ENCODE data around the gene BPTF. TPM values are rescaled to one million over a fixed set of nuclear protein-coding genes. Genes with fewer than 3 reads are reported as not detected.

Gene BPTF
- total and polyA plus RNA-seq, 2 of the 8 experiments (the other 6 are each of a cell fraction or from before 2014, with no cell fraction given): 107 to 228 TPM

- FAIRE-seq: no peak
- peaks cover 0 to 9% (median 6%) of the 10 kb centered on the region in 4 experiments; a peak in 3 of 7 replicates for H3K4me1 ChIP-seq (replicated peaks in 1 of 4; ENCODE audit: control insufficient read depth in 3 of 4, insufficient read depth in 4 of 4, low read length in 3 of 4)
- no peak for DNase-seq (ENCODE audit: low read depth in 1 of 2, low spot score in 2 of 2)
- H2AFZ ChIP-seq (ENCODE audit: low read length): no peak overlapping the region
- H2BK5ac ChIP-seq (ENCODE audit: low read depth, low read length): no peak overlapping the region
- no peak overlapping the region for H3K4me3 ChIP-seq (ENCODE audit: extremely low read depth in 1 of 4, insufficient read depth in 2 of 4, low read depth in 3 of 4, low read length in 4 of 4)
- peaks cover 5% of the 10 kb centered on the region; the same call in 1 of the 2 replicates for H3K23me2 ChIP-seq (ENCODE audit: low read depth, low read length)
- H2BK20ac ChIP-seq (ENCODE audit: low read length): no peak overlapping the region
- no peaks in the 10 kb centered on the region for H3K79me1 ChIP-seq (ENCODE audit: low read depth, low read length)
- H4K5ac ChIP-seq (ENCODE audit: insufficient read length, low read depth, low read length): no peak overlapping the region
- no peak overlapping the region for H3K56ac ChIP-seq (replicated peaks; ENCODE audit: insufficient read length, low read depth, low read length)
- ChIA-PET CTCF (ENCODE audit: partially characterized antibody) (interaction anchor here (0.6 to 1.0 kb wide), 2 partner anchors 16 to 56 kb away, joined by 3 read pairs; no protein-coding TSS in a partner anchor), POLR2A (ENCODE audit: partially characterized antibody) (interaction anchor here (0.6 kb wide), 1 partner anchor 20 kb away, joined by 4 read pairs; no protein-coding TSS in a partner anchor)
- no peak overlapping the region for H4K91ac ChIP-seq (replicated peaks; ENCODE audit: insufficient read length, low read length)
- H3K36me3 ChIP-seq (ENCODE audit: control insufficient read depth in 2 of 4, insufficient read depth in 4 of 4, low read length in 3 of 4): no peaks in the 10 kb centered on the region
- H3K4ac ChIP-seq (replicated peaks; ENCODE audit: insufficient read length, low read depth, low read length): no peak overlapping the region
- no peak overlapping the region for H2BK12ac ChIP-seq (ENCODE audit: low read depth, low read length)
- peaks cover 0 to 21% (median 10%) of the 10 kb centered on the region in 4 experiments; a peak in 6 of 7 replicates for H3K27me3 ChIP-seq (replicated peaks in 1 of 4; ENCODE audit: control insufficient read depth in 3 of 4, extremely low read depth in 1 of 4, insufficient read depth in 3 of 4, low read length in 3 of 4)
- H3K9me3 ChIP-seq (ENCODE audit: insufficient read depth in 2 of 2, low read depth in 1 of 2, low read length in 1 of 2): no peaks in the 10 kb centered on the region; a peak in 1 of 4 replicates
- 95% methylated on average over 3 of the region's 3 CpGs; no CpG with 5 or more reads in 1 of the 2 experiments for WGBS, 2 experiments (ENCODE audit: extremely low coverage in 1 of 2, insufficient coverage in 1 of 2, insufficient read length in 1 of 2, insufficient replicate concordance in 2 of 2, low coverage in 1 of 2, low lambda C conversion rate in 2 of 2, missing lambda C conversion rate in 1 of 2)
- H2BK120ac ChIP-seq (replicated peaks; ENCODE audit: low read depth, low read length): no peak overlapping the region
- H3K9ac ChIP-seq (replicated peaks in 1 of 4; ENCODE audit: extremely low read depth in 1 of 4, low read depth in 3 of 4, low read length in 3 of 4): no peak overlapping the region
- H3K18ac ChIP-seq (ENCODE audit: extremely low read depth, low read length): no peak overlapping the region
- no peak overlapping the region for H3K27ac ChIP-seq (ENCODE audit: low read depth, low read length)
- H4K8ac ChIP-seq (ENCODE audit: extremely low read depth, insufficient read depth, low read length): no peak overlapping the region
- H4K20me1 ChIP-seq (replicated peaks in 1 of 2; ENCODE audit: control insufficient read depth in 1 of 2, insufficient read depth in 2 of 2, low read length in 2 of 2): no peaks in the 10 kb centered on the region
- no peak overlapping the region for H3K23ac ChIP-seq (ENCODE audit: insufficient read length)
- H2AK5ac ChIP-seq (ENCODE audit: low read depth, low read length): no peak overlapping the region
- no peak overlapping the region for H2BK15ac ChIP-seq (ENCODE audit: low read length)
- no peak overlapping the region for H3K4me2 ChIP-seq (ENCODE audit: insufficient read depth in 1 of 2, low read depth in 2 of 2, low read length in 2 of 2)
- no peaks in the 10 kb centered on the region for H3K79me2 ChIP-seq (ENCODE audit: control insufficient read depth in 1 of 2, insufficient read depth in 2 of 2, low read length in 2 of 2)
- no peak overlapping the region for H3K14ac ChIP-seq (ENCODE audit: insufficient read length)
- TF ChIP-seq SIN3A (conservative IDR thresholded peaks at IDR 0.05 in 1 of 2, IDR thresholded peaks at IDR 0.05 in 1 of 2; ENCODE audit: low read depth in 1 of 2, low read length in 2 of 2): no peak
- no peak for TF ChIP-seq TCF12 (IDR thresholded peaks at IDR 0.05; ENCODE audit: low read depth, low read length)
- no peak for TF ChIP-seq SP1 (IDR thresholded peaks at IDR 0.05; ENCODE audit: low read depth, low read length)
- TF ChIP-seq SP4 (IDR thresholded peaks at IDR 0.05; ENCODE audit: low read length): no peak
- no peak for TF ChIP-seq SAP30 (IDR thresholded peaks at IDR 0.05; ENCODE audit: insufficient read depth, insufficient replicate concordance, low read length)
- TF ChIP-seq KDM1A (IDR thresholded peaks at IDR 0.05; ENCODE audit: borderline replicate concordance, low read length): no peak
- TF ChIP-seq CHD1 (IDR thresholded peaks at IDR 0.05; ENCODE audit: low read depth, low read length): no peak
- TF ChIP-seq NANOG (IDR thresholded peaks at IDR 0.05; ENCODE audit: insufficient read depth, low read depth, low read length, poor library complexity, severe bottlenecking): no peak
- no peak for TF ChIP-seq SRF (IDR thresholded peaks at IDR 0.05; ENCODE audit: low read depth, low read length)
These were observed 174.1 kb downstream of the BPTF start for GRCh38 chr17:67999291-67999911.
